NCI-H446 treated with DMSO at 0.1 percent for 48 hours (cell line): ENCODE data around the gene URM1.

Source experiments
- DNase-seq: peaks from one replicate; lab custom pipeline; 2025; lab: John Stamatoyannopoulos, UW

The URM1 gene

GRCh38 chr9:128429513-128430086 is 58.4 kb downstream of the URM1 start:
- DNase-seq, result no peak

DNA sequence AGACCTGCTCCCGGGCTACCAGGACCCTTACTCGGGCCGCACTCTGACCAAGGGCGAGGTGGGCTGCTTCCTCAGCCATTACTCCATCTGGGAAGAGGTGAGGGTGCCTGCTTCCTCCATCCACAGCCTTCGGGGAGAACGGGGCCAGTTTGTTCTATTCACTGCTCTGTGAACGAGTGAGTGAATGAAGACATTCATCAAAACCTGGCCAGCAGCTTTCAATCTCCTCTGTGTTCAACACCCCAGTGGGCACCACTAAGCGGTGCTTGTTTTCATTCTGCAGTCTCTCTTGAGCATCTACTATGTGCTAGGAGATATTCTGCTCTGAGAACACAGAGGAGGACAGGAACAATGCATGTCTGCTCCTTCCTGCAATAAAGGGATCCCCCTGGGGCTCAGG is 60.0 kb downstream of the URM1 start:
- no peak for DNase-seq

GRCh38 chr9:128434340-128434739 is 63.2 kb downstream of the URM1 start:
- DNase-seq, result no peak

- DNase-seq, result no peak
These were observed 64.4 kb downstream of the URM1 start for GRCh38 chr9:128435611-128436010.

DNA sequence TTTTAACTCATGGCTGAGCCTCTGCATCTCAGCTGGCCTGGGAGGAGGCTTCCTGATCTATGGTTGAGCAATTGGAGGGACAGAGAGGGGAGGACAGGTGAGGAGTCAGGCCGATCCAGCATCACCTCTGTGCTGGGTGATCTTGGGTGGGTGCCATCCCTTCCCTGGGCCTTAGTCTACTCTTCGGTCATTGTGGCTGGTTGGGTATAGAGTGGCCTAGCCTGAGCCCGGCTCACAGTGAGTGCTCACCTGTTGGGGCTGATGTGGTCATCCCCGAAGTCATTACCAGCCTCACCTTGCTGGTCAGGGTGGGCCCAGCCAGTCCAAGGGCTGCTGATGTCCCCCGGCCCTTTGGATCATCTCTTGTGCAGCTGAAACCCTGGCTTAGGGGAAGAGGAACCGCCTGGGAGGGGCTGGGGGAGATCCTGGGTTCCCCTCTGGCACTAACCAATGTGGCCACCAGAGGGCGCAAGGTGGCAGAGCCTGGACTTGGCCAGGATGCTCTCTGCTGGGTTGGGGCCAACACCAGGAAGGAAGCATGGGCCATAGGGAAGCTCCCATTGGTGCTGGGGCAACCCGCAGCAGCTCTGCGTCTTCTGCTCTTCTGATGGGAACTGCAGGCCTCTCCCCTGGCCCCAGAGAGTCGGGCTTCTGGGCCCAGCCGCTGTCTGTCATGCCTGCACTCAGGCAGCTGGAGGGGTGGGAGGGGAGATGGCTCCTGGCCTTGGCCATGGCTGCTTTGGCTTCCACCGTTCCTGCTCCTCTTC is 67.4 kb downstream of the URM1 start:
- peak; percentile 45 for DNase-seq

DNA sequence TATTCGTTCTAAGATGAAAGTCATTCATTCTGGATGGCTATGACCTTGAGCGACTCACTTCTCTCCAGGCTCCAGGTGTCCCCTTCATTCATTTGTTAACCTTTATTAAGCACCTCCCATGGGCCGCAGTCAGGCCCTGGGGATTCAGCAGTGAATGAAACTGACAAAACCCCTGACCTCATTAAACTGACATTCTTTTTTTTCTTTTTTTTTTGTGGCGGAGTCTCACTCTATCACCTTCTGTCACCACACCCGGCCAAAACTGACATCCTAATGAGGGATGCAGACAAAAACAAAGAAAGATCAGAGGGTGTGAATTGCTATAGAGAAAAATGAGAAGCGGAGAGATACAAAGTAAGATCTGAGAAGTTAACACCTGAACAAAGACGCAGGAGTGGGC is 68.1 kb downstream of the URM1 start:
- no peak for DNase-seq
